GM12801 (cell line): Measurements from ENCODE around the gene MCM6.

Source experiments
- CTCF ChIP-seq: IDR thresholded peaks from one replicate; pipeline ENCODE4 v1.5.1; 2011; ENCODE audit warnings: control low read depth; ENCODE audit not compliant: insufficient read length; ENCODE audit errors: extremely low read depth

The MCM6 gene

GRCh38 chr2:135885709-135886108, 9.5 kb upstream of the MCM6 start:
- no peak for TF ChIP-seq CTCF

DNA sequence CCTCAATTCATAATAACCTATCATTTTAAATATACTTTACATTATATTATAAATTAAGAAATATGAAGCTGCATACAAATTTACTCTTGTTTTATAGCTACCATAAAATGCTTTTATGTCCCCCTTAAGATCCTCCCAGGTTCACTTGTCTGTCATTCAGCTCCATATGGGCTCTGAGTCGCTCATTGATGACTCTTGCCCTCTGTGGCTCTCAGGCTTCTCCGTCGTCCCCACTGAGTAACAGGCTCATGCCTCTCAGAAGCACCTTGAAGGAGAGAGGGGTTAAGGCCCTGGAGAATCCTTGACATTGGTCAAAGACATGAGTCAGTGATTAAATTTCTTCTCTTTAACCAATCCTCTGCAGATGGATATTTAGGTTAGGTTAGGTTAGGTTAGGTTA, 6.2 kb upstream of the MCM6 start:
- TF ChIP-seq CTCF = no peak

- TF ChIP-seq CTCF = no peak
These were observed 665 bp downstream of the MCM6 start for GRCh38 chr2:135875491-135876065.

DNA sequence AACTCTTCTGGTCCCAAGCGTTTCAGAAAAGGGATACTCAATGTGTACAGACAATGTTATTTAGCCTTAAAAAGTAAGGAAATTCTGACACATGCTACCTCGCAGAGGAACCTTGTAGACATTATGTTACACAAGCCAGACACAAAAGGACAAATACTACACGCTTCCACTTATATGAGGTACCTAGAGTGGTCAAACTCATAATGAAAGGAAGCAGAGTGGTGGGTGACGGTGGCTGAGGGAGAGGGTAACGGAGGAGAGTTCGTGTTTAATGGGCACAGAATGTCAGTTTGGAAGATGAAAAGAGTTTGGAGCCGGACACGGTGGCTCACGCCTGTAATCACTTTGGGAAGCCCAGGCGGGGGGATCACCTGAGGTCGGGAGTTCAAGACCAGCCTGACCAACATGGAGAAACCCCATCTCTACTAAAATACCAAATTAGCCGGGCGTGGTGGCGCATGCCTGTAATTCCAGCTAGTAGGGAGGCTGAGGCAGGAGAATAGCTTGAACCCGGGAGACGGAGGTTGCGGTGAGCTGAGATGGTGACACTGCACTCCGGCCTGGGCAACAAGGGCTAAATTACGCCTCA, 1.4 kb downstream of the MCM6 start:
- no peak for TF ChIP-seq CTCF

DNA sequence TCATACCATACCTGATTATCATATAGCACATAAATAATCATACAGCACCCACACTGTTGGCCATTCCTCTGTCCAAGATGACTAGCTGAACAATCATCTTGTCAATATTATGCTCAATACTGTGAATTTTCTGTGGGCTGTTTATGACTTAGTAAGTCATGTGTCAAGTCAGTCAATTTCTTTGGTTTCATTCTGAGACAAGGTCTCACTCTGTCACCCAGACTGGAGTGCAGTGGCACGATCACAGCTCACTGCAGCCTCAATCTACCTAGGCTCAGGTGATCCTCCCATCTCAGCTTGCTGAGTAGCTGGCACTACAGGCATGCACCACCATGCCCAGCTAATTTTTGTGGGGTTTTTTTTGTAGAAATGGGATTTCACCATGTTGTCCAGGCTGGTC, 5.7 kb downstream of the MCM6 start:
- TF ChIP-seq CTCF = no peak

DNA sequence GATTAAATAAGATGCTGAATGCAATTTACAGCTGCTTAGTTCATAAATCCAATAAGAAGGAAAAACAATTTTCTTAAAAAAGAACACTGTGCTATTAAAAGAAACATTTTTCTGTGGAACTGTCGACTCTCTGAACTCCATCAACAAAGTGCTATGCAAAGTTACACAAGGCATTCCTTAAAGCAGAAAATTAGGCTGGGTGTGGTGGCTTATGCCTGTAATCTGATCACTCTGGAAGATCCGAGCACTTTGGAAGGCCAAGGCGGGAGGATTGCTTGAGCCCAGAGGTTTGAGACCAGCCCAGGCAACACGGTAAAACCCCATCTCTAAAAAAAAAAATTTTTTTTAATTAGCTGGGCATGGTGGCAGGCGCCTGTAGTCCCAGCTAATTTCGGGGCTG, 13.0 kb downstream of the MCM6 start:
- no peak for TF ChIP-seq CTCF

GRCh38 chr2:135862718-135863117, 13.5 kb downstream of the MCM6 start:
- no peak for TF ChIP-seq CTCF
